Epithelial cell of proximal tubule (primary cell): ENCODE data around the gene TRIM41. TPM values are rescaled to one million over a fixed set of nuclear protein-coding genes. Genes with fewer than 3 reads are reported as not detected.

ENCODE experiments used
- DNase-seq: peaks from one replicate; pipeline ENCODE4 v3.0.0-alpha.2; 2011; ENCODE audit warnings: low read depth
- H3K4me3 ChIP-seq: 2 replicates; pipeline ENCODE4 v1.5.1; 2011; ENCODE audit warnings: low read depth, mild to moderate bottlenecking, low read length
- total RNA-seq: library from RNA; depleted of rRNA; stranded (reverse); fragments of >200 nt; gene quantifications from 2 replicates; pipeline ENCODE4 v1.2.3, GENCODE V29; 2015
- TF ChIP-seq, protein P1 (sequence below): conservative IDR thresholded peaks from 2 replicates; pipeline ENCODE4 v1.5.1; 2012; ENCODE audit warnings: low read depth, mild to moderate bottlenecking, low read length

The TRIM41 gene
- total RNA-seq, 1 donor from 2014 or later: 12.4 TPM

DNA sequence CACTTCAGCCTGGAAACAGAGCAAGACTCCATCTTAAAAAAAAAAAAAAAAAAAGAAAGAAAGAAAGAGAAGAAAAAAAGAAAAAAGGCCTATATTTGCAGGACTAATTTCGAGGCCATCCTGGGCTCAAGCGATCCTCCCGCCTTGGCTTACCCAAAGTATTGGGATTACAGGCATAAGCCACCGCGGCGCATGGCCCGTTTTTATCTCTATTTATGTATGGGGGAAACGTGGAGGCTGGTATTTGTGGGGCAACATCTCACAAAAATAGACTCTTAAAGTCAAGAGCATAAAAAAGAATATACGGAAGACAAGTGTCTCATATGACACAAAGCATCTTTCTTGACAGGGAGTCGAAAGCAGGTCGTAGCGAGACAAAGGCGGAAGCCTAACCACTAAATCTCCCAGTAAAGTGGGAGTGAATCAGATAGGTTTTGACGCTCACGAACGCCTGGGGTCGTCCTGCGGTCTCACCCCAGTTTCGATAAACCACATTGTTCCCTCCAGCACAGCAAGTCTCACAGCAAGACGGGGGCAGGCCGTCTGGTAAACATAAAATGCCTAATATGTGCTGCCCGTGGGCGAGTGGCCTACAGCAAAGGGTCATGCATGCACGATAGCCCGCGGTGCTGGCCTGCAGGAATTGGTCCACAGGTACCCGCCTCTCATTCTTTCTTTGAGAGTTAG is 1.8 kb upstream of the TRIM41 start:
- DNase-seq: no peak
- TF ChIP-seq, protein P1, sequence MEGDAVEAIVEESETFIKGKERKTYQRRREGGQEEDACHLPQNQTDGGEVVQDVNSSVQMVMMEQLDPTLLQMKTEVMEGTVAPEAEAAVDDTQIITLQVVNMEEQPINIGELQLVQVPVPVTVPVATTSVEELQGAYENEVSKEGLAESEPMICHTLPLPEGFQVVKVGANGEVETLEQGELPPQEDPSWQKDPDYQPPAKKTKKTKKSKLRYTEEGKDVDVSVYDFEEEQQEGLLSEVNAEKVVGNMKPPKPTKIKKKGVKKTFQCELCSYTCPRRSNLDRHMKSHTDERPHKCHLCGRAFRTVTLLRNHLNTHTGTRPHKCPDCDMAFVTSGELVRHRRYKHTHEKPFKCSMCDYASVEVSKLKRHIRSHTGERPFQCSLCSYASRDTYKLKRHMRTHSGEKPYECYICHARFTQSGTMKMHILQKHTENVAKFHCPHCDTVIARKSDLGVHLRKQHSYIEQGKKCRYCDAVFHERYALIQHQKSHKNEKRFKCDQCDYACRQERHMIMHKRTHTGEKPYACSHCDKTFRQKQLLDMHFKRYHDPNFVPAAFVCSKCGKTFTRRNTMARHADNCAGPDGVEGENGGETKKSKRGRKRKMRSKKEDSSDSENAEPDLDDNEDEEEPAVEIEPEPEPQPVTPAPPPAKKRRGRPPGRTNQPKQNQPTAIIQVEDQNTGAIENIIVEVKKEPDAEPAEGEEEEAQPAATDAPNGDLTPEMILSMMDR: no peak
- no peak overlapping the region for H3K4me3 ChIP-seq

DNA sequence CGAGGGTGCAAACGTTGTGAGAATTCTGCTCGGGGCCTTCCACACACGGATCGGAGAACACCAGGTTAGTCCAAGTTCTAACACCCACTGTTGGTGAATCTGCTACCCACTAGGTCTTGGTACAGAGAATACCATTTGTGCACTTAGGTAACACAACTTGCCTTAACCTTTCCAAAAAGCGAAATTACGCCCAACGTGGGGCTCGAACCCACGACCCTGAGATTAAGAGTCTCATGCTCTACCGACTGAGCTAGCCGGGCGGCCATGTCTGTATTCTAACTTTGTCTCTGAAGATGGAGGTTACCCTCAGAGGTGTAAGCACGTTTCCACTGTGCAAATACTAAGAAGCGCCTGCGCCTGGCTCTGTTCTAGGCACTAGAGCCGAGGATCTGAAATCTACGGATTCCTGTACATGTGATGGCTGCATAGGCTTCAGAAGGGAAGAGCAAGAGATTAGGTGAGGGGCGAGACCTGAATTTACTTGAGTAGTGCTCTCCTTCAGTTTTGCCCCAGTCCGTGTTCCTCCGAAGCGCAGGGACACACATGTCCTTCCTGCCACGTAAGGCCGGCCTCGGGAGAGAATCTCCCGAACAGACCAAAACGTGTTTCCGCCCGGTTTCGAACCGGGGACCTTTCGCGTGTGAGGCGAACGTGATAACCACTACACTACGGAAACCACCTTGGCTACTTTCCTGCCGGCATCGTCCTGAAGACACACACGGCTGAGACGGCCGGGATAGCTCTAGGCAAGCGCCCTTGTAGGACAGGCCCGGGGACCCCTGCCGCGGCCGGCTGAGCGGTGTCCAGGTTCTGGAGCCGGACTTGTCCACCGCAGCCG is 1.1 kb upstream of the TRIM41 start:
- peak overlapping the region; percentile 99 for H3K4me3 ChIP-seq
- DNase-seq: peak; percentile 61
- TF ChIP-seq, protein P1: no peak

DNA sequence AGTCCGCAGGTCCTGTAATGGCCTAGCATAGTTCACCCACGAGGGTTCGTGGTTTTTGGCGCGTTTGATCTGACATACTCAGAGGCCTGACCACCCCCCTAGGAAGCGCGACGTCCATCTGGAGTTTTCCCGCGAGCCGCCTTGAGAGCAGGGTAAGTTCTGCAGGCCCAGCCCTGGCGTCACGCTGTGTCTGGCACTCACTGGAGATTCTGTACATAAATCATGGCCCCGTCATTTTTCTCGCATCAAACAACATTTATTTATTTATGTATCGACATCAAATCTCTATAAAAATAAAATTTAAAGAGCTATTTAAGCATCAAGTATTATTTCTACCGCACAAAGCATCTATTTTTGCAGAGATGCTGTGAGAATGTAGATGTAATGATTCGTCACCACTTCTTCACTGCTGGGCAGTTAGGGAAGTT is 437 bp upstream of the TRIM41 start:
- TF ChIP-seq, protein P1: no peak
- peak overlapping the region; percentile 99 for H3K4me3 ChIP-seq
- no peak for DNase-seq

- peak overlapping the region; percentile 99 for H3K4me3 ChIP-seq
- DNase-seq: no peak
- TF ChIP-seq, protein P1: no peak
Measured at GRCh38 chr5:181223729-181224389, 778 bp downstream of the TRIM41 start.

- TF ChIP-seq, protein P1: no peak
- peak overlapping the region; percentile 99 for H3K4me3 ChIP-seq
- no peak for DNase-seq
Measured at GRCh38 chr5:181224390-181225229, 1.5 kb downstream of the TRIM41 start.

- TF ChIP-seq, protein P1: no peak
- no peak overlapping the region for H3K4me3 ChIP-seq
- no peak for DNase-seq
Measured at GRCh38 chr5:181229996-181230395, 6.9 kb downstream of the TRIM41 start.
